Esophagus muscularis mucosa (tissue), 4 donors: ENCODE data around the gene MAGI2.

Source experiments
- EP300 ChIP-seq: sonication (generic); formaldehyde crosslinking; IDR thresholded peaks from one replicate; pipeline ENCODE4 v1.6.1; 2017; ENCODE audit warnings: antibody characterized with exemption
- POLR2A ChIP-seq: fragments of 450-650 bp; IDR thresholded peaks from one replicate; pipeline ENCODE4 v1.6.1; 2017; ENCODE audit warnings: antibody characterized with exemption, moderate library complexity, mild to moderate bottlenecking, low read depth
- POLR2AphosphoS5 ChIP-seq, 2 donors: sonication (generic); formaldehyde crosslinking; IDR thresholded peaks; one replicate each; pipeline ENCODE4 v1.6.1; 2017; ENCODE audit warnings: antibody characterized with exemption in 2 of 2
- TF ChIP-seq, protein P1 (sequence below), 3 experiments: fragments of 200-600 bp in 2 of 3; fragments of 450-650 bp in 1 of 3; sonication (generic) in 2 of 3; IDR thresholded peaks; one replicate each; pipeline ENCODE4 v1.5.1; 2017 to 2019; ENCODE audit warnings: antibody characterized with exemption in 3 of 3, mild to moderate bottlenecking in 2 of 3, moderate library complexity in 1 of 3

DNA sequence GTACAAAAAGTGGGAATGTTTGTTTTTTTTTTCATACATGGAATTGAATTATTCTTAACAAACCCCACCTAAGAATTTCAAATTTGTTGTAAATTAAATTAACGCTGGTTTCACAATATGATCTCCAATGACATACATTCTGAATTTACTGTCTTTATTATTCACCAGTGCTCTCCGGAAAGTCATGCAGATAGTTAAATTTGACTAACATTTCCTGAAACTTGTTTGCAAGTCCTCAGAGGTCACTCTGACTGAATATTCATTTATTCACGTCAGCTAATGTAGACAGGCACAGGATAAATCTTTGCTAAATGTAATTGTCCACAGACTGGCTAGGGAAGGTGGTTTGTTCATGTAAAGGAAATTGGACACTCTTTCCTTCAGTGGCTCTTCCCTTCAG lies 924.5 kb downstream of the MAGI2 start:
- TF ChIP-seq POLR2AphosphoS5 (IDR thresholded peaks at IDR 0.05) (no peak), POLR2A (no peak), EP300 (no peak)
- TF ChIP-seq, protein P1, sequence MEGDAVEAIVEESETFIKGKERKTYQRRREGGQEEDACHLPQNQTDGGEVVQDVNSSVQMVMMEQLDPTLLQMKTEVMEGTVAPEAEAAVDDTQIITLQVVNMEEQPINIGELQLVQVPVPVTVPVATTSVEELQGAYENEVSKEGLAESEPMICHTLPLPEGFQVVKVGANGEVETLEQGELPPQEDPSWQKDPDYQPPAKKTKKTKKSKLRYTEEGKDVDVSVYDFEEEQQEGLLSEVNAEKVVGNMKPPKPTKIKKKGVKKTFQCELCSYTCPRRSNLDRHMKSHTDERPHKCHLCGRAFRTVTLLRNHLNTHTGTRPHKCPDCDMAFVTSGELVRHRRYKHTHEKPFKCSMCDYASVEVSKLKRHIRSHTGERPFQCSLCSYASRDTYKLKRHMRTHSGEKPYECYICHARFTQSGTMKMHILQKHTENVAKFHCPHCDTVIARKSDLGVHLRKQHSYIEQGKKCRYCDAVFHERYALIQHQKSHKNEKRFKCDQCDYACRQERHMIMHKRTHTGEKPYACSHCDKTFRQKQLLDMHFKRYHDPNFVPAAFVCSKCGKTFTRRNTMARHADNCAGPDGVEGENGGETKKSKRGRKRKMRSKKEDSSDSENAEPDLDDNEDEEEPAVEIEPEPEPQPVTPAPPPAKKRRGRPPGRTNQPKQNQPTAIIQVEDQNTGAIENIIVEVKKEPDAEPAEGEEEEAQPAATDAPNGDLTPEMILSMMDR (IDR thresholded peaks at IDR 0.05) = no peak
